ENCODE measurements around the gene SLC6A7. TPM values are rescaled to one million over a fixed set of nuclear protein-coding genes. Genes with fewer than 3 reads are reported as not detected.

The SLC6A7 gene
- total RNA-seq, 1 donor from 2014 or later = not detected

DNA sequence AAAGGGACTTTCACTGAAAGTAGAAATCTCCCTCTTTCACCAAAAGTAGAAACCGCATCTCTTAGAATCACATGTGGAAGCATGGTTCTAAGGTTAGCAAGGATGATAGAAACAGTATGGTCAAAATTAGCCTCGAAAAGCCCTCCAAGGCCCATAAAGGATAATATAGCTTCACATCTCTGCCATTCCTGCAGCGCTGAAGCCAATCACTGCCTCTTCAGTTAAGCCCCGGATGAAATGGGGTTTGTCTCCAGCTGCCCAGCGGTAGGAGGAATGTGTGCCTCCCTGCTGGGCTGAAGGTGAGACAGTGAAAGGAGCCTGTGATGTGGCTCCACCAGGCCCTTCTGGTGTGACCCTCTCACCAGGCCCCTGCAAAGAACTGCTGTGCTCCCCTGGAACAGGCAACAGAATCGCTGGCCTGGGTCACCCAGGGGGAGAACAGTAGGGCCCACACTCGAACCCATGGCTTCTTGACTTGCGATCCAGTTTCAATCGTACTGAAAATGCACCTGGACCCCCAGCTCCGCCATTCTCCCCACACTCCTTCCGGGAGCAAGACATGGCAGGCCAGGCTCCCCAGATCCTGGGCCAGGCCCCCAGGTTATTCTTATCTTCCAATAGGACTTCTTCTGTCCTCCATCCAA, 52.5 kb downstream of the SLC6A7 start:
- Histone ChIP-seq H3K9me3 (no peaks in the 10 kb centered on the region), H3K36me3 (no peaks in the 10 kb centered on the region), H3K4me3 (no peak overlapping the region), H3K27me3 (no peaks in the 10 kb centered on the region), H3K4me1 (peaks cover 5% of the 10 kb centered on the region), H3K27ac (no peak overlapping the region)
- intact Hi-C loops (cut with DNase I) = no loop called here
- ATAC-seq (no peak), DNase-seq (no peak)
- TF ChIP-seq, protein P1, sequence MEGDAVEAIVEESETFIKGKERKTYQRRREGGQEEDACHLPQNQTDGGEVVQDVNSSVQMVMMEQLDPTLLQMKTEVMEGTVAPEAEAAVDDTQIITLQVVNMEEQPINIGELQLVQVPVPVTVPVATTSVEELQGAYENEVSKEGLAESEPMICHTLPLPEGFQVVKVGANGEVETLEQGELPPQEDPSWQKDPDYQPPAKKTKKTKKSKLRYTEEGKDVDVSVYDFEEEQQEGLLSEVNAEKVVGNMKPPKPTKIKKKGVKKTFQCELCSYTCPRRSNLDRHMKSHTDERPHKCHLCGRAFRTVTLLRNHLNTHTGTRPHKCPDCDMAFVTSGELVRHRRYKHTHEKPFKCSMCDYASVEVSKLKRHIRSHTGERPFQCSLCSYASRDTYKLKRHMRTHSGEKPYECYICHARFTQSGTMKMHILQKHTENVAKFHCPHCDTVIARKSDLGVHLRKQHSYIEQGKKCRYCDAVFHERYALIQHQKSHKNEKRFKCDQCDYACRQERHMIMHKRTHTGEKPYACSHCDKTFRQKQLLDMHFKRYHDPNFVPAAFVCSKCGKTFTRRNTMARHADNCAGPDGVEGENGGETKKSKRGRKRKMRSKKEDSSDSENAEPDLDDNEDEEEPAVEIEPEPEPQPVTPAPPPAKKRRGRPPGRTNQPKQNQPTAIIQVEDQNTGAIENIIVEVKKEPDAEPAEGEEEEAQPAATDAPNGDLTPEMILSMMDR (IDR thresholded peaks at IDR 0.05) = no peak

DNA sequence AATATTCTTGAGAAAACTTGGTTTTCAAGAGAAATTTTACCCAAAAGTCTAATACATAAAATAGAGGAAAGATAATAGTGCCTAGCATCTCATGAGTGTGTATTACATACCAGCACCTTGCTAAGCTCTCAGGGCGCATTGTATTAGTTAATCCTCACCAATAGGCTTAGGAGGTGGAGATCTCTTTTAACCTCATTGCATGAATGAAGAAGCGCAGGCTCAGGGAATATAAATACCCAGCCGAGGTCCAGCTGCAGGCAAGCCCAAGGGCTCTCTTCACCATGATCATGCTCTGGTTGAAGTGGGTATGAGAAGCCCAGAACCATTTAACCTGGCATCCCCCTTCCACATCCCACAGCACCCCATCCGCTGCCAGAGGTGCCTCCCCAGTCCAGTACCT, 53.7 kb downstream of the SLC6A7 start:
- no peaks in the 10 kb centered on the region for H3K36me3 ChIP-seq
- no peak overlapping the region for H3K27ac ChIP-seq
- TF ChIP-seq, protein P1 (IDR thresholded peaks at IDR 0.05) = no peak
- H3K4me1 ChIP-seq = peaks cover 5% of the 10 kb centered on the region
- intact Hi-C loops (cut with DNase I) = no loop called here
- no peaks in the 10 kb centered on the region for H3K9me3 ChIP-seq
- no peaks in the 10 kb centered on the region for H3K27me3 ChIP-seq
- DNase-seq = no peak
- ATAC-seq = no peak
- H3K4me3 ChIP-seq = no peak overlapping the region

DNA sequence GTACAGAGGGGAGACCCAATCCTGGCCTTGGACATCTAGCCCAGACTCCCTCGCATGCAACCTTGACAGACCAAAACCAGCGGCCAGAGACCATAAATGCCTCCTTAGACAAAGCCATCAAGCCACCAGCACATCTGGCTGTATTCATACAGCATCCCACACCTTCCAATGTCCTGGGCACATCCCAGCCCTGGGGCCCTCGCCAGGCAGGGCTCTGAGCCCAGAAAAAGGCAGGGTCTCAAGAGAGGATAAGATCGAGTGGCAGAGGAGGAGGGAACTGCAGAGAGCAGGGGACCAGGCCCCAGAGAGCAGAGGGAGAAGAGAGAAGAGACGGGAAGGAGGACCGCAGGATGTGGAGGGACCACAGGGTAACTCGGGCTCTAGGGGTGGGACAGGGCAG, 54.3 kb downstream of the SLC6A7 start:
- ATAC-seq = no peak

DNA sequence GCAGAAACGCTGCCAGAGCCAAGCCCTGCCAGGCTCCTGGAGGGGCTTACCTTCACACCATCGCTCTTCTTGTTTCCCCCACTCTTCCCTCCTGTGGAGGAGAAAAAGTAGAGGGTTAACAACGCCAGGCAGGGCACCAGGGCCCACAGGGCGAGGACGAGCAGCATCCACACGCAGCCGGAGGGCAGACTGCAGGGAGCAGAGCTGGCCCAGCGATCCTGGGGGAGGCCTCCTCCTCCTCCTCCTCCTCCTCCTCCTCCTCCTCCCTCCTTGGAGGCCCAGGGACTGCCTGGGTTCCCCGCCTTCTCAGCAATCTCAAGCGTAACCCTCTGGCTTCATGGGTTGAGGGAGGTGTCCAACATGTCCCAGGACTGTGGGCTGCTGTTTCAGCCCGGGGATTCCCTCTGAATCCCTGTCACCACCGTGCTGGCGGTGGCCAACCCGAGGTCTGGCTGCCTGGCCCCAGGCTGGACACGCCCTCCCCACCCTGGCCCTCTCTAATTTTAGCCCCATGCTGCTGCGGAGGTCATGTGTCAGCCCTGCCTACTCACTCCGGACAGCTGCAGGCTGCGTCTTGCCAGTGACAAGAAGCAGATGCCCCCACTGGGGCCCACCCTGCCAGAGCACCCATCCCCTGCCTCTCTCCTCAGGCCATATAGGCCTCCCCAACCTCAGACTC, 55.4 kb downstream of the SLC6A7 start:
- DNase-seq (no peak), ATAC-seq (peak; percentile 56)
- no peak overlapping the region for H3K4me3 ChIP-seq

More for the DNA sequence above, 54.3 kb downstream of the SLC6A7 start:
- no peaks in the 10 kb centered on the region for H3K9me3 ChIP-seq
- DNase-seq = no peak
- TF ChIP-seq, protein P1 (IDR thresholded peaks at IDR 0.05) = no peak
- no peaks in the 10 kb centered on the region for H3K36me3 ChIP-seq
- H3K4me1 ChIP-seq = peaks cover 5% of the 10 kb centered on the region
- H3K4me3 ChIP-seq = no peak overlapping the region
- H3K27ac ChIP-seq = no peak overlapping the region
- H3K27me3 ChIP-seq = no peaks in the 10 kb centered on the region
- intact Hi-C loops (cut with DNase I) = no loop called here

DNA sequence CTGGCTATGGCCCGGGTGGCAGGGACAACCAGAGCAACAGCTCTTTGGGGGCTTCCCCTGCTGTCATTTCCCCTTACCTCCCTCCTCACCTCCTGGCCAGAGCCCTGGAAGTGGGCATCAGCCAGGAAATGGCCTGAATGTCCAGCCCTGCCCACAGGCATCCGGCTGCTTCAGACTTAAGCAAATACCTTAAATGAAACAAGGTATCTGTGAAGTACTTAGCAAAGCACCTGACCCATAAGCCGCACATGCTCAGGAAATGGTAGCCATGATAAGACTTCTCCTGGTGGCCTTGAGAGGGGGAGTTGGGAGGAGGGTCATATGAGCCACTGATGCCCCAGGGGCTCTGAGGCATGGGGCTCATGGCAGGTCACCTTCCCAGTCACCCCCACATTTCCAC, 55.9 kb downstream of the SLC6A7 start:
- no peak for DNase-seq
- no peak for ATAC-seq
- intact Hi-C loops (cut with DNase I) = no loop called here

More for the DNA sequence above, 55.4 kb downstream of the SLC6A7 start:
- peaks cover 5% of the 10 kb centered on the region for H3K4me1 ChIP-seq
- intact Hi-C loops (cut with DNase I) = no loop called here
- no peak overlapping the region for H3K27ac ChIP-seq
- no peaks in the 10 kb centered on the region for H3K27me3 ChIP-seq
- no peaks in the 10 kb centered on the region for H3K36me3 ChIP-seq
- no peaks in the 10 kb centered on the region for H3K9me3 ChIP-seq
- TF ChIP-seq, protein P1 (IDR thresholded peaks at IDR 0.05) = no peak

More for the DNA sequence above, 55.9 kb downstream of the SLC6A7 start:
- H3K4me1 ChIP-seq = peaks cover 5% of the 10 kb centered on the region
- TF ChIP-seq, protein P1 (IDR thresholded peaks at IDR 0.05) = no peak
- H3K36me3 ChIP-seq = no peaks in the 10 kb centered on the region
- H3K27ac ChIP-seq = no peak overlapping the region
- no peak overlapping the region for H3K4me3 ChIP-seq
- H3K27me3 ChIP-seq = no peaks in the 10 kb centered on the region
- H3K9me3 ChIP-seq = no peaks in the 10 kb centered on the region

Data from upper lobe of right lung (tissue), 1 donor.